ENCODE results near the gene ESRRG.
"Not testable (repeated sequence)": the region's sequence is repeated elsewhere in the genome, so short reads cannot be mapped to it uniquely, and the experiment has no call there.

The ESRRG gene

DNA sequence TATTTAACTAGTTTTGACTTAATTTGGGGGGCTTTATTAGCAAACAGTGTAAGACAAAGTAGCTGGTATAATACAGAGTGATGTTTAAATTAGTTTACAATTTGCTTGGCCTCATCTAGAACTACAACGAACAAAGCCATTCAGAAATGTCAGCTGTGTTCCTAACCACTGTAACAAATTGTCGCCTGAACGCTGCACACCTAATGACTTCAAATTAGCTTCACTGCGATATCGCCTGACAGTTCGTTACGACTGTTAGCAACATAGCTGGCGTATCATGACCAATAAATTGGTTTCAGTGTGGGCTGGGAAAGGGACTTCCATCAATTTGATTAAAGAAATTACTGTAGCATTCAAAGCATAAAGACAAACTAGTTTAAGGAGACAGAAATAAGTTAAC lies 160.1 kb downstream of the ESRRG start:
- no peak for DNase-seq (ENCODE audit: low read depth in 3 of 3)

- no peak for DNase-seq (ENCODE audit: low read depth in 3 of 3)
Observed at GRCh38 chr1:216562383-216562782, 160.8 kb downstream of the ESRRG start.

GRCh38 chr1:216560527-216560926 lies 162.7 kb downstream of the ESRRG start:
- no peak for DNase-seq (ENCODE audit: low read depth in 3 of 3)

- DNase-seq (ENCODE audit: low read depth in 3 of 3): no peak
Observed at GRCh38 chr1:216559359-216559758, 163.9 kb downstream of the ESRRG start.

- DNase-seq (ENCODE audit: low read depth in 3 of 3): no peak
Observed at GRCh38 chr1:216555653-216556052, 167.6 kb downstream of the ESRRG start.

- DNase-seq (ENCODE audit: low read depth in 3 of 3): no peak
Observed at GRCh38 chr1:216554934-216555333, 168.3 kb downstream of the ESRRG start.

DNA sequence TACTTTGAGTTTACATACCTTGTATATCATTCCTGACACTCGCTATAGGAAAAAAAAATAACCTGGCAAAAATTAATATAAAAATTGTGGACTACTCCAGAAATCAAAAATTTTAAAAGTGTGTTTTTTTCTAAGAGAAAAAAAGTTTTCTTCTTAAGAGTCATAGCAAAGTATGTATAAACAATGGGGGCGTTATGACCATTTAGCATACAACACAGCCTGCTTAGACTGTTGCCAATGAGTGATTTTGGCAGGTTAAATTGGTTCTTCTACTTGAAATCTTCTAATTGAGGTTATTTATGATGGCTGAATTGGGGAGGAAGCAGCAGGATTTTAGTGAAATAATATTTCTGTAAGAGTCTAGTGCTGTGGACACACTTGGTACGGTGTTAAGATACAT lies 169.5 kb downstream of the ESRRG start:
- no peak for DNase-seq (ENCODE audit: low read depth in 3 of 3)

DNA sequence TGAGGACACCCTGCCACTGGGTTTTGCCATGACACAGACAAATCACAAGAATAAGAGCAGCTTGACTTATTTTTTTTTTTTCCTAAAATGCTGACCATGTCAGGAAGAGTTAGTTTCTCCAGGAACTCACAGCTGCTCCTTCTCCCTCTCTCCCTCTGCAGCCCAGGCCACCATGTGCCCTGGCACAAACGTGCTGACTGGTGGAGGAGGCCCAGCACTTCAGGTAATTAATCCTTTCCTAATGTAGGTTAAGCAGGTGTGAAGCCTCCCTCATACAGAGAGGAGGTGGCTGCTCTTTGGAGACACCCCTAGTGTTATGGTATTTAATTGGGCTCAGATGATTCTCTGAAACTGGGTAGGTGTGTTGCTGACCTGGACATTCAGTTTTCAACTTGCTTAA lies 170.2 kb downstream of the ESRRG start:
- DNase-seq (ENCODE audit: low read depth in 3 of 3): no peak

DNA sequence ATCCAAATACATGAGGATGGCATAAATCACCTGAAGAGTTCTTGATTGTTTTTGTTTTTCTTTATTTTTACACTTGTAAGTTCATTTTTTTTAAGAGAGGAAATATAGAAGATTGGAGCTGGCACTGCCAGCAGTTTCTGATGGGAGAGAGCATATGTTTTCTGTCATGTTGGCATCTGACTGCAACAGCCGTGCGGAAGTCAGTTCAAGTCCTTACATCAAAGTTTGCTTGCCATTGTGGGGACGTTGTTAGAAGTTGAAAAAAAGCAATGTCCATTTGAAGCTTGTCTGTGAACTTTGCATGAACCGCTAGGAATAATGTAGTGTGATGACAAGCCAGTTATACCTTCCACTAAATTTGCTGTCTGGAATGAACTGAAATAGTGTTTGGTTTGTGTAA lies 173.4 kb downstream of the ESRRG start:
- DNase-seq (ENCODE audit: low read depth in 3 of 3): no peak

DNA sequence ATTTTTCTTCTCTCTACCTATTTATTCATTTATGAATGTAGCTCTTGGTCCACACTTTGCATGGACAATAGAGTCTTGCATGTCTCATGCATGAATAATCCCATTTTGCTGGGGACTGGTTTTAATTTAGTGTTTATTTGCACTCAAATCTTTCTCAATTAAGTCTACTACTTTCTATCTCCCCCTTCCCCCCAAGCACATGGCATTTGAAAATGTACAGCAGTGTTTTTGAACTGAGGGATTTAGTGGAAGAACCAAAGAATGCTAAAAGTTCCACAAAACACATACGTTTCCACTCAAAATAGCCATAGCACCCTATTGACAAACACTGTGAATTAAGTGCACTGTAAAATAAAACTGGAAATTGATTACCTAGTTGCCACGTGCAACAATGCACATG lies 180.5 kb downstream of the ESRRG start:
- no peak for DNase-seq (ENCODE audit: low read depth in 3 of 3)

DNA sequence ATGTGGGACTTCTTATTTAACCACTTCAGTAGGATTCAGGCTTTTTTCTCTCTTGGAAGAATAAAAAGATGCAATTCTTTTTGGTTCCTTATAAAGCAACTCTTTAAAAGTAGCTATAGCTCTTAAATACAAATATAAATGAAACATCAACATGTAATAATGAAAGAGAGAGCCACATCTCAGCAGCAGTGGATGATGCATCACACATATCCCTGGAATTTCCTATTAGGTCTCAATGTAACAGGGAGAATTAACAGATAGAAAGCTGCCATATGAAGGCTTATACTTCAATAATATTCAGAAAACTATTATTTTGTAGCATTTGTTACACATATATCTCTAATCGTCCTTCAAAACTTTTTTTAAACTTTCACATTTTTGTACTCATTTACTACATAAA lies 181.0 kb downstream of the ESRRG start:
- no peak for DNase-seq (ENCODE audit: low read depth in 3 of 3)

DNA sequence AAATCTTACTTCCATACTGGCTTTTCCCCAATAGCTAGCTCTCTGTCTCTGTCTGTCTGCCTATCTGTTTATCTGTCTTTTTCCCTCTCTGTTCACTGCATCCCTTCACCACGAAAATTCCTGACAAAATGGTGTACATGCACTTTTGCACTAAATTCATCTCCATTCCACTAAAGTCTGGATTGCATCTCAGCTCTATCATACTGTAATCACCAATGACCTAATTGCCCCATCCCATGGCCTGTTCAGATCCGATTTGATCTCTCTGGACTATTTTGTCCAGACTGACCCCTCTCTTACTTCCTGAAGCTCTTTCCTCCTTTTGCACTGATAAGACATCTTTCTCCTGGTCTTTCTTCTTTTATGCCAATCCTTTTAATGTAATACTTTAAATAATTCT lies 187.5 kb downstream of the ESRRG start:
- no peak for DNase-seq (ENCODE audit: low read depth in 3 of 3)

DNA sequence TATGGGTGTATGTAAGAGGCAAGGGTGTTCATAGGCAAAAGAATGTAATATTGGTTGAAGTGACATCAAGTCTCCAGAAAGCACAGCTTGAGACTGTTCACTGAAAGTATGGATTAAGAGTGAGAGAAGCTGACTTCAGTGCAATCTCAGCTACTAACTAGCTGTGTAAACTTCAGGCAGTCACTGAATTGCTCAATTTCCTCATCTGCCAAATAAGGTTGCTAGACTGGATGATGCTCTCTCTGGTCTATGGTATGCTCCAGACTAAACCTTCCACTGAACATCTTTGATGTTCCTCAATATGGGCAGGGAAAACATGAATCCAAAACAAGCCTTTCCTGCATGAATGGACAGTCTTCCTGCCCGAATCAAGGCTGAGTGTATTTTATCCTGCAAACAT lies 188.2 kb downstream of the ESRRG start:
- DNase-seq (ENCODE audit: low read depth in 3 of 3): no peak

DNA sequence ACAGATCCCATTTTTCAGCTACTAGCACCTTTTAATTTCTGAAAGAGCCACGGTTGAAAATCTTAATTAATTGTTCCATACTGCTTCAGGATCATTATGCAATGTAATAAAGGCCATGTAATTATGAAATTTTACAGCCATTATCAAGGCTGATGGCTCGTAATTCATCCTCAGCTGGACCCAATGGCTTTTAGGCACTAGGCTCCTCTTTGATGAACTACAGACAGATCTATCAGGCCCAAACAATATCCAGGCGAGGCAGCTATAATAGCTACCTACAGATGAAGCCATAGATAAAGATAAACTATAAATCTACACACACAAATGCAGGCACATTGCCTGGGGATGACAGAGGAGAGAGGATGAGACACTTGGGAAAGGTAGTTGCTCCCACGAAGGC lies 189.5 kb downstream of the ESRRG start:
- DNase-seq (ENCODE audit: low read depth in 3 of 3): no peak

GRCh38 chr1:216532251-216532798 lies 190.9 kb downstream of the ESRRG start:
- DNase-seq (ENCODE audit: low read depth in 3 of 3): no peak

- DNase-seq (ENCODE audit: low read depth in 3 of 3): no peak
Observed at GRCh38 chr1:216531263-216532239, 191.7 kb downstream of the ESRRG start.

DNA sequence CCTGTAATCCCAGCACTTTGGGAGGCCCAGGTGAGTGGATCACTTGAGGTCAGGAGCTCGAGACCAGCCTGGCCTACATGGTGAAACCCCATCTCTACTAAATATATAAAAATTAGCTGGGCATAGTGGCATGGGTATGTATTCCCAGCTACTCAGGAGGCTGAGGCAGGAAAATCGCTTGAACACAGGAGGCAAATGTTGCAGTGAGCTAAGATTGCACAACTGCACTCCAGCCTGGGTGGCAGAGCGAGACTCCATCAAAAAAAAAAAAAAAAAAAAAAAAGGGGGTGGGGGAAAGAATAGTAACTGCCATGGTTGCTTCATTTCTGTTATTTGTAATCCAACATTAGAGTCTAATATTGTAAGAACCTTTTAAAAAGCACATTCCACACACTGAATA lies 193.4 kb downstream of the ESRRG start:
- not testable (repeated sequence) for DNase-seq (ENCODE audit: low read depth in 3 of 3)

- DNase-seq (ENCODE audit: low read depth in 3 of 3): no peak
Observed at GRCh38 chr1:216528816-216529215, 194.4 kb downstream of the ESRRG start.

DNA sequence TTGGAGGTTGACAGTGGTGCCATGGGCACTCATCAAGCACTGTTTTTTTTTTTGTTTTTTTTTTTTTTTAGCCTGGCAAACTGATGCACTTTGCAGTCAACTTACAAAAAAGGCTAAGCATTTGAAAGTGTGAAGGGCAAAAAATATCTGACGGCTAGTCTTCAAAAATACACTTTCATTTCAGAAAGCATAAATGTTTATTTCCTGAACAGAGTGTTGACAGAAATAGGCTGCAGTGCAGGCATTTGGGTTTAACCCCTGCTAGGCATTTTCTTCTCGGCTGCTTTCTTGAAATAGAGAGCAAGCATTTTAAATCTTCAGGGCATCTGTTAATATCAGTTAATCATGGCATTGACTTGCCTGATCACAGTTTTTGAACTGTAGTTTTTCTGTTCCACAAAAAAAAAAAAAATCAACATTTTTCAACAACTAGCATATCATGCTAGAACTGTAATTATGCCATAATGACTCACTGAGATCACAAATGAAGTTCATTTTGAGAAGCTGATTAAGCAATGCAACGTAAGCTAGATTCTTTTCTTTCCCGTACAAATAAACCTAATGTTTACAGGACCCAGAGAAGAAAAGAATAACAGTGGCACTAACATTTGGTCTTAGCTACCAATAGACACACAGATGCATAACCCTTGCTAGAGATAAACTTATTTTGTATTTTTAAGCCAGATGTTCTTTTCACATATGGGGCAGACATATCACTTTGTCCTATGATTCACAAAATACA lies 199.6 kb downstream of the ESRRG start:
- DNase-seq (ENCODE audit: low read depth in 3 of 3): no peak

- DNase-seq (ENCODE audit: low read depth in 3 of 3): no peak
Observed at GRCh38 chr1:216523043-216523442, 200.2 kb downstream of the ESRRG start.

DNA sequence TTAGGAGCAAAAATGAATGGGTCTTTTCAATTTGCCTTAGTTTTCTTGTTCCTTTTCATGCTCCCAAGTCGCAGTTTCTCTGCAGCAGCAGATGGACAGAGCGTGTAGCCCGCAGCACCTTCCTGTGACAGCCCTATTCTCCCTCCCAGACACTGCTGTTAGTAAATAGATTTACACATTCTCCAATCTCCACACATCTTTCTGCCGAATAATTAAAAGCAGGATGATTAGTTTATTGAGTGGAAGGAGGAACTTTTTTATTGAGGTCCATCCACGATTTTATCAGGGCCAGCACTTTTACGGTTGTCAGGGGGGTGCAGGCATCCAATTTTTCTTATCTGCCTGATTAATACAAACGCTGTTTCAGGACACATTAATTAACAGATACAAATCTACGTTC lies 201.8 kb downstream of the ESRRG start:
- no peak for DNase-seq (ENCODE audit: low read depth in 3 of 3)

- no peak for DNase-seq (ENCODE audit: low read depth in 3 of 3)
Observed at GRCh38 chr1:216518844-216519627, 204.2 kb downstream of the ESRRG start.
